Measurements from ENCODE around the gene STAG1. TPM values are rescaled to one million over a fixed set of nuclear protein-coding genes. Genes with fewer than 3 reads are reported as not detected.

STAG1 gene
- total RNA-seq, 1 donor from 2014 or later, result 44.7 TPM

GRCh38 chr3:136294176-136294575 lies 458.0 kb downstream of the STAG1 start:
- Histone ChIP-seq H3K36me3 (peaks cover 0 to 16% of the 10 kb centered on the region in 2 donors), H3K4me1 (no peaks in the 10 kb centered on the region), H3K9me3 (no peaks in the 10 kb centered on the region), H3K4me3 (no peak overlapping the region), H3K27me3 (no peaks in the 10 kb centered on the region), H3K27ac (no peak overlapping the region)
- TF ChIP-seq CTCF (IDR thresholded peaks at IDR 0.05) (no peak), POLR2A (IDR thresholded peaks at IDR 0.05) (no peak), POLR2AphosphoS5 (IDR thresholded peaks at IDR 0.05; ENCODE audit: insufficient read depth in 1 of 2, low read depth in 1 of 2) (no peak)
- intact Hi-C loops (cut with DNase I), result no loop called here
- no peak for DNase-seq (ENCODE audit: extremely low spot score in 2 of 2)

GRCh38 chr3:136293279-136293678 lies 458.9 kb downstream of the STAG1 start:
- no peak for DNase-seq (ENCODE audit: extremely low spot score in 2 of 2)
- TF ChIP-seq CTCF (IDR thresholded peaks at IDR 0.05) (no peak), POLR2AphosphoS5 (IDR thresholded peaks at IDR 0.05; ENCODE audit: insufficient read depth in 1 of 2, low read depth in 1 of 2) (no peak), POLR2A (IDR thresholded peaks at IDR 0.05) (no peak)
- no peaks in the 10 kb centered on the region for H3K9me3 ChIP-seq
- peaks cover 0 to 16% of the 10 kb centered on the region in 2 donors for H3K36me3 ChIP-seq
- intact Hi-C loops (cut with DNase I), result no loop called here
- H3K27me3 ChIP-seq, result no peaks in the 10 kb centered on the region
- no peaks in the 10 kb centered on the region for H3K4me1 ChIP-seq
- H3K27ac ChIP-seq, result no peak overlapping the region
- H3K4me3 ChIP-seq, result no peak overlapping the region

- Histone ChIP-seq H3K36me3 (peaks cover 0 to 10% of the 10 kb centered on the region in 2 donors), H3K4me1 (no peaks in the 10 kb centered on the region), H3K4me3 (no peak overlapping the region), H3K9me3 (no peaks in the 10 kb centered on the region), H3K27ac (no peak overlapping the region), H3K27me3 (no peaks in the 10 kb centered on the region)
- no peak for DNase-seq (ENCODE audit: extremely low spot score in 2 of 2)
- TF ChIP-seq POLR2A (IDR thresholded peaks at IDR 0.05) (no peak), CTCF (IDR thresholded peaks at IDR 0.05) (no peak), POLR2AphosphoS5 (IDR thresholded peaks at IDR 0.05; ENCODE audit: insufficient read depth in 1 of 2, low read depth in 1 of 2) (no peak)
- intact Hi-C loops (cut with DNase I), result no loop called here
Measured at GRCh38 chr3:136292500-136292899, 459.7 kb downstream of the STAG1 start.

- intact Hi-C loops (cut with DNase I), result no loop called here
Measured at GRCh38 chr3:136291302-136291701, 460.9 kb downstream of the STAG1 start.

More at GRCh38 chr3:136291302-136291701, 460.9 kb downstream of the STAG1 start:
- TF ChIP-seq CTCF (IDR thresholded peaks at IDR 0.05) (no peak), POLR2A (IDR thresholded peaks at IDR 0.05) (no peak), POLR2AphosphoS5 (IDR thresholded peaks at IDR 0.05; ENCODE audit: insufficient read depth in 1 of 2, low read depth in 1 of 2) (no peak)
- Histone ChIP-seq H3K27me3 (no peaks in the 10 kb centered on the region), H3K9me3 (no peaks in the 10 kb centered on the region), H3K4me1 (no peaks in the 10 kb centered on the region), H3K27ac (no peak overlapping the region), H3K4me3 (no peak overlapping the region), H3K36me3 (peaks cover 0 to 10% of the 10 kb centered on the region in 2 donors)
- no peak for DNase-seq (ENCODE audit: extremely low spot score in 2 of 2)

Small RNA genes lying within 50 kb of the gene (small RNA-seq; reads per million reads assigned to genes)
- gene RNU6-1284P, result not detected
- not detected for gene RNU6-789P

Other genes starting within 250 kb of the STAG1 start
- 9.3 TPM for gene SLC35G2, start 66.7 kb upstream of the STAG1 start, total RNA-seq
- 45.7 TPM for gene NCK1, start 109.8 kb upstream of the STAG1 start, total RNA-seq
- 67.3 TPM for gene IL20RB, start 205.6 kb upstream of the STAG1 start, total RNA-seq

Data from vagina (tissue), 2 donors.